OCI-LY3 (cell line): ENCODE results near the gene TBX6.
"Not testable (repeated sequence)": the region's sequence is repeated elsewhere in the genome, so short reads cannot be mapped to it uniquely, and the experiment has no call there.

Source experiments
- H2AFZ ChIP-seq: fragments of 200-600, 300-600 bp; shearing (Covaris generic); 2 replicates; pipeline ENCODE4 v1.6.0; 2014; ENCODE audit warnings: antibody characterized with exemption, low read depth, low read length
- H3K27ac ChIP-seq: fragments of 200-600, 300-600 bp; sonication (generic); 2 replicates; pipeline ENCODE4 v1.5.1; 2014; ENCODE audit warnings: mild to moderate bottlenecking, low read length, moderate library complexity, mixed read lengths
- H3K27me3 ChIP-seq: fragments of 200-600, 300-600 bp; sonication (generic); 2 replicates; pipeline ENCODE4 v1.6.1; 2014; ENCODE audit warnings: low read depth, low read length, mixed read lengths
- H3K36me3 ChIP-seq: fragments of 200-600, 300-600 bp; sonication (generic); replicated peaks from 2 replicates; pipeline ENCODE3; 2014; ENCODE audit warnings: low read depth, low read length, mixed read lengths
- H3K4me1 ChIP-seq: fragments of 300-600, 200-600 bp; sonication (generic); 2 replicates; pipeline ENCODE4 v1.6.1; 2014; ENCODE audit warnings: low read length, mixed read lengths
- H3K4me2 ChIP-seq: fragments of 200-600, 300-600 bp; sonication (generic); 2 replicates; pipeline ENCODE4 v1.6.1; 2014; ENCODE audit warnings: low read length, mixed read lengths
- H3K4me3 ChIP-seq: fragments of 300-600, 200-600 bp; sonication (generic); 2 replicates; pipeline ENCODE4 v1.5.1; 2014; ENCODE audit warnings: antibody characterized with exemption, mild to moderate bottlenecking, low read length, moderate library complexity
- H3K79me2 ChIP-seq: fragments of 300-600, 200-600 bp; shearing (Covaris generic); 2 replicates; pipeline ENCODE4 v1.6.1; 2014; ENCODE audit warnings: mild to moderate bottlenecking, low read length, mixed read lengths
- H3K9ac ChIP-seq: fragments of 300-600, 200-600 bp; shearing (Covaris generic); 2 replicates; pipeline ENCODE4 v1.6.0; 2014; ENCODE audit warnings: mild to moderate bottlenecking, low read length, moderate library complexity
- H3K9me3 ChIP-seq: fragments of 200-600, 300-600 bp; shearing (Covaris generic); 2 replicates; pipeline ENCODE4 v1.6.1; 2014; ENCODE audit warnings: low read length, mixed read lengths; ENCODE audit not compliant: insufficient read depth
- H4K20me1 ChIP-seq: fragments of 200-600, 300-600 bp; sonication (generic); 2 replicates; pipeline ENCODE4 v1.6.1; 2016; ENCODE audit warnings: low read length, mixed read lengths; ENCODE audit not compliant: insufficient read depth
- EZH2phosphoT487 ChIP-seq: fragments of 200-600 bp; shearing (Covaris generic); IDR thresholded peaks from 2 replicates; pipeline ENCODE4 v1.6.1; 2018; ENCODE audit warnings: antibody characterized with exemption, mixed run types, low read depth
- TF ChIP-seq, protein P1 (sequence below): fragments of 200-600, 300-600 bp; sonication (generic); IDR thresholded peaks from 2 replicates; pipeline ENCODE4 v1.5.1; 2014; ENCODE audit warnings: antibody characterized with exemption, low read length, low read depth

TBX6 gene

DNA sequence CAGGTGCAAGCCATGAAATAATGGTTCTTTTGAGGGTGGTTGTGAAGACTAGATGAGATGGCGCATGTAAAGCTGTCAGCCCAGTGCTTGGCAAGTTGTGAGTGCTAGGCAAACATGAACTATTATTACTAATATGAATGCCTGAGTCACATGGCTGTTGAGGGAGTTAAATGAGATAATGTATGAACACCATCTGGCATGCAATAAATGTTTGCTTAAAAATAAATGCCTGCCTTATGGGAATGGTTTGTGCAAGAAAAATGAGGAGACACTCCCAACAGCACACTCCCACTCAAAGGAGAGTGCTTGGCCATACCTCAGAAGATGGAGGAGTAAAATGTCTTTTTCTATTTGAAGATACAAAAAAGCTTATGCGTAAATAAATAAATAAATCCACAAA, 27.7 kb upstream of the TBX6 start:
- Histone ChIP-seq H3K79me2 (no peaks in the 10 kb centered on the region), H3K4me2 (no peak overlapping the region), H3K4me1 (peaks cover 12% of the 10 kb centered on the region), H3K9me3 (no peaks in the 10 kb centered on the region), H3K27ac (no peak overlapping the region), H3K36me3 (no peaks in the 10 kb centered on the region), H2AFZ (no peak overlapping the region), H3K9ac (no peak overlapping the region), H4K20me1 (no peaks in the 10 kb centered on the region), H3K27me3 (no peaks in the 10 kb centered on the region), H3K4me3 (no peak overlapping the region)
- TF ChIP-seq, protein P1, sequence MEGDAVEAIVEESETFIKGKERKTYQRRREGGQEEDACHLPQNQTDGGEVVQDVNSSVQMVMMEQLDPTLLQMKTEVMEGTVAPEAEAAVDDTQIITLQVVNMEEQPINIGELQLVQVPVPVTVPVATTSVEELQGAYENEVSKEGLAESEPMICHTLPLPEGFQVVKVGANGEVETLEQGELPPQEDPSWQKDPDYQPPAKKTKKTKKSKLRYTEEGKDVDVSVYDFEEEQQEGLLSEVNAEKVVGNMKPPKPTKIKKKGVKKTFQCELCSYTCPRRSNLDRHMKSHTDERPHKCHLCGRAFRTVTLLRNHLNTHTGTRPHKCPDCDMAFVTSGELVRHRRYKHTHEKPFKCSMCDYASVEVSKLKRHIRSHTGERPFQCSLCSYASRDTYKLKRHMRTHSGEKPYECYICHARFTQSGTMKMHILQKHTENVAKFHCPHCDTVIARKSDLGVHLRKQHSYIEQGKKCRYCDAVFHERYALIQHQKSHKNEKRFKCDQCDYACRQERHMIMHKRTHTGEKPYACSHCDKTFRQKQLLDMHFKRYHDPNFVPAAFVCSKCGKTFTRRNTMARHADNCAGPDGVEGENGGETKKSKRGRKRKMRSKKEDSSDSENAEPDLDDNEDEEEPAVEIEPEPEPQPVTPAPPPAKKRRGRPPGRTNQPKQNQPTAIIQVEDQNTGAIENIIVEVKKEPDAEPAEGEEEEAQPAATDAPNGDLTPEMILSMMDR = no peak
- no peak for TF ChIP-seq EZH2phosphoT487

DNA sequence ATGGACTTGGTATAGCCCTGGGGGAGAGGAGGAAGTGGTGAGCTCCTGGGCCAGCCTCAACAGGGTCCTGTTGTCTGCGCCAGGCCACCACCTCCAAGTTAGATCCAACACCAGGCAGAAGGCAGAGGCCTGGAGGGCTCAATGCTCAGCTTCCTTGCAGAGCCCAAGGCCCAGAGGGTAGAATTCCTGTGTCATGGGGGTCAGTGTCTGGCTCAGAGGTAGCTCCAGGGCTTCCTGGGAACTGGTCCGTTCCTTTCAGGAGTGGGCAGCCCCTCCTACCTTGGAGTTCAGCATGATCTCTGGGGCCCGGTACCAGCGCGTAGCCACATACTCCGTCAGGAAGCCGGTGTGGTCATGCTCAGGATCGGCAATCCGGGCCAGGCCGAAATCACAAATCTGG, 26.0 kb upstream of the TBX6 start:
- H3K9me3 ChIP-seq = no peaks in the 10 kb centered on the region
- H3K4me3 ChIP-seq = no peak overlapping the region
- no peak overlapping the region for H3K4me2 ChIP-seq
- no peaks in the 10 kb centered on the region for H3K79me2 ChIP-seq
- TF ChIP-seq EZH2phosphoT487 = no peak
- TF ChIP-seq, protein P1 = no peak
- peaks cover 4% of the 10 kb centered on the region; the same call in 1 of the 2 replicates for H3K4me1 ChIP-seq
- H3K36me3 ChIP-seq = no peaks in the 10 kb centered on the region
- H2AFZ ChIP-seq = no peak overlapping the region
- H3K27me3 ChIP-seq = no peaks in the 10 kb centered on the region
- H4K20me1 ChIP-seq = no peaks in the 10 kb centered on the region
- H3K27ac ChIP-seq = no peak overlapping the region
- no peak overlapping the region for H3K9ac ChIP-seq

DNA sequence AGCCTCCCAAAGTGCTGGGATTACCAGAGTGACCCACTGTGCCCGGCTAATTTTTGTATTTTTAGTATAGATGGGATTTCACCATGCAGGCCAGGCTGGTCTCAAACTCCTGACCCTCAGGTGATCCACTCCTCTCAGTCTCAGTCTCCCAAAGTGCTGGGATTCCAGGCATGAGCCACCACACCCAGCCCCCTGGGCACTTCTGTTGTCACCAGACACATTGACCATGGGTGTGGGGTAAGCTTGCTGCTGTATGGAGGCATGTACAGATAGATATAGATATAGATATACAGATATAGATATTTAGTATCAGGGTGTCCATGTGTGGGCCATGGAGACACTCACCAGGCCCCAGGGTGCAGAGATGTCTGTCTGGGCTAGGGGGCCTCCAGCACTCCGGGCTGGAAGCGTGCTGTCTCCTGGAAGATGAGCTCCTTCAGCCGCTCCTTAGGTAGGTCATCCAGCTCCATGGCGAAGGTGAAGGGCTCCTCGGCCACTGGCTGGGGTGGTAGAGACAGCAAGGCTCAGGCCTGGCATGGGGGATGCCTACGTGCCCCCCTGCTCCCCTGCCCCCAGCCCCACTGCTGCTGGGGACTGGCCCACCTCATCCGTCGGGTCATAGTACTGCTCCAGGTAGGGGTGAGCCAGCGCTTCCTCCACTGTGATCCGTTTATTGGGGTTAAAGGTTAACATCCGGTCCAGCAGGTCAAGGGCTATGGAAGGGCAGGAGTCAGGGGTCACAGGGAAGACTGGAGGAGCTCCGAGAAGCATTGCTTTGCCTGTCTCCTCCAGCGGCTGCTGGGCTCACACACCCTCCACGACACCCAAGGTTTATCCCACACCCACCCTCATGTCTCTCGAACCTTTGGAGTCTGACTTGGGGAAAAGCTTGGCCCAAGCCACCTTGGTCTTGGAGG, 24.8 kb upstream of the TBX6 start:
- TF ChIP-seq EZH2phosphoT487 = no peak
- TF ChIP-seq, protein P1 = no peak
- no peaks in the 10 kb centered on the region for H4K20me1 ChIP-seq
- no peak overlapping the region for H3K9ac ChIP-seq
- H3K9me3 ChIP-seq = no peaks in the 10 kb centered on the region
- no peaks in the 10 kb centered on the region for H3K79me2 ChIP-seq
- H3K27ac ChIP-seq = no peak overlapping the region
- H3K27me3 ChIP-seq = no peaks in the 10 kb centered on the region
- H2AFZ ChIP-seq = no peak overlapping the region
- H3K36me3 ChIP-seq = no peaks in the 10 kb centered on the region
- no peak overlapping the region for H3K4me3 ChIP-seq
- no peak overlapping the region for H3K4me2 ChIP-seq
- no peaks in the 10 kb centered on the region for H3K4me1 ChIP-seq

DNA sequence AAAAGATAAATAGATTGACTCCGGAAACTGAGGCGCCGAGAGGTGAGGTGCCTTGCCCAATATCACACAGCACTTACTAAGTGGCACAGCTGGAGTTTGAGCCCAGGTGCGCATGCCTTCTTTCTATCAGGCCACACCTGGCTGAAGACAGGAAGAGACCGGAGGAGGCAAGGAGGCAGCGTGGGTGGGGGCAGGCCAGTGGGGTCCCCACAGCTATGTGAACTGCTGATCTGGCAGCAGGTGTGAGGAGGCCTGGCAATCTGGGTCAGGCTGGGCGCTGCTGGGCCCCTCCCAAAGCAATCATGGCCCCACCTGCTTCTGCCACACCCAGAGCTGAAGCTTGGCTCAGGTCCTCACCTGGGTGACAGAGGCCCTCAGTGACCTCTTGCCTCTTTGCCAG, 23.5 kb upstream of the TBX6 start:
- H3K27me3 ChIP-seq = no peaks in the 10 kb centered on the region
- no peak overlapping the region for H3K27ac ChIP-seq
- no peaks in the 10 kb centered on the region for H4K20me1 ChIP-seq
- H2AFZ ChIP-seq = no peak overlapping the region
- H3K4me1 ChIP-seq = no peaks in the 10 kb centered on the region
- no peaks in the 10 kb centered on the region for H3K9me3 ChIP-seq
- no peak overlapping the region for H3K4me3 ChIP-seq
- no peak overlapping the region for H3K4me2 ChIP-seq
- H3K9ac ChIP-seq = no peak overlapping the region
- no peaks in the 10 kb centered on the region for H3K36me3 ChIP-seq
- H3K79me2 ChIP-seq = no peaks in the 10 kb centered on the region
- no peak for TF ChIP-seq EZH2phosphoT487
- TF ChIP-seq, protein P1 = no peak

DNA sequence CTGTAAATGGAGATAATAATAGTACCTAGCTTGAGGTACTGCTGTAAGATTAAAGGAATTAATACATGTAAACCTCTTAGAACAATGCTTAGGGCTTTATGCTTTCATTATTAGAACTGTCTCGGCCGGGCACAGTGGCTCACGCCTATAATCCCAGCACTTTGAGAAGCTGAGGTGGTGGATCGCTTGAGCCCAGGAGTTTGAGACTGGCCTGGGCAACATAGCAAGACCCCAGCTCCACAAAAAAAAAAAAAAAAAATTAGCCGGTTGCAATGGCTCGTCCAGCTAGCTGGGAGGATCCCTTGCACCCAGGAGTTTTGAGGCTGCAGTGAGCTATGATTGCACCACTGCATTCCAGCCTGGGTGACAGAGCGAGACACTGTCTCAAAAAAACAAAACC, 23.1 kb upstream of the TBX6 start:
- H3K79me2 ChIP-seq, H3K4me1 ChIP-seq, H3K9me3 ChIP-seq, H3K9ac ChIP-seq, H2AFZ ChIP-seq, H3K27me3 ChIP-seq, H4K20me1 ChIP-seq, H3K27ac ChIP-seq, H3K36me3 ChIP-seq, H3K4me2 ChIP-seq, H3K4me3 ChIP-seq: not testable (repeated sequence)
